GM19099 (cell line): ENCODE results near the gene RPS10.

Source experiments
- POLR2A ChIP-seq: IDR thresholded peaks from 3 replicates; pipeline ENCODE4 v1.6.1; 2011; ENCODE audit warnings: low read depth; ENCODE audit not compliant: insufficient read length; ENCODE audit errors: extremely low read depth

RPS10 gene

GRCh38 chr6:34425498-34426410 lies at the start of gene RPS10:
TSS of gene RPS10 (minus strand) at chr6:34426069. CDS start at chr6:34425221, 848 bp downstream.
- peak; percentile 94 for TF ChIP-seq POLR2A

DNA sequence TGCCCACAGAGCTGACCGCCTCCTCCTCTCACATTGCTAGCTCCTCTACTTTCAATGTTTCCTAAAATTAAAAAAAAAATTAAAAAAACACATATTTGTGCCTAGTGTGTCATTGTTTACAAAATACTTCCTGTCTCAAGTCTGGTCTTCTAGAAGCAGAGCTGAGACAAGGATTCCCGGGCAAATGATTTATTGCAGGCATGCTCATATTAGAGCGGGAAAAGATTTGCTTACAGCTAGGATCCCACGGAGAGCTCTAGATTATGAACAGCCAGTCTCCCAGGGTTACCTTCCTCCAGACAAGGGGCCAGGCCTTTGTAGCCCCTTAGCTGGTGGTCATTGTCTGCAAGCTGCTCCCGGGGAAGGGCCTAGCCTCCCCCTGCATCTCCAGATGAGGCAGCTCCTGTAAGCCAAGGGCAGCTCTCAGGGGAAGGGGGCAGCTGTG lies 49.4 kb upstream of the RPS10 start:
- TF ChIP-seq POLR2A, result no peak

GRCh38 chr6:34474754-34475153 lies 48.9 kb upstream of the RPS10 start:
- no peak for TF ChIP-seq POLR2A

DNA sequence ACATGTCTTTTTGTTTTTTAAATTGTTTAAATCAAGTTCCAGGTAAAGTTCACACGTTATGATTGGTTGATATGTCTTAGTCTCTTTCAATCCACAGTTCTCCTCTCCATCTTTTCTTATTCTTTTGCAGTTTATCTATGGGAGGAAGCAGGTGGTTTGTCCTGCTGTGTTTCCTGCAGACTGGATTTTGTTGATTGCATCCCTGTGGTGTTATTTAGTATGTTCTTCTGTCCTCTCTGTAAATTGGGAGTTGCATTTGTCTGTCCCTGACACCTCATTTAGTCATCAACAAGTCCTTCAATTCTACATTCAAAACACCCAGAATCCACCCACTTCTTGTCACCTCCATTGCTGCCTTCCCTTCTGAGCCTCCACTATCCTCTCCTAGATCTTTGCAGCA lies 48.1 kb upstream of the RPS10 start:
- TF ChIP-seq POLR2A, result no peak

- no peak for TF ChIP-seq POLR2A
These were observed 46.6 kb upstream of the RPS10 start for GRCh38 chr6:34472425-34472824.

DNA sequence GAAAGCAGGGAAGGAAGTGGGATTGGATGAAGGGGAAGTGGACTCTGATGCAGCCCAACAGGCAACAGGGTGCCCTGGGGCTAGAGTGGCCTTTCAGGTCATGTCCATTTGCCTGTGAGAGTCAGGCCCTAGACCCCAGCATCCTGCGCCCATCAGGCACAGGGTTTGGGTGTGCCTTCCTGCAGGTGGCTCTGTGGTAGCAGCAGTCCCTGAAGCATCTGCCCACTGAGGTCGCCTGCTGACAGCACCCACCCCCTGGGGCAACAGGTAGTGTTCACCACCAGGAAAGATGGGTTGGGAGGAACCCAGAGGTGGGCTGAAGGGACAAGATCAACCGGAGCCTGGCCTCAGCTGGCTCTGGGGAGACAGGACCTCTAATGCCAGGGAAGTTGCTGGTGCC lies 43.6 kb upstream of the RPS10 start:
- no peak for TF ChIP-seq POLR2A

DNA sequence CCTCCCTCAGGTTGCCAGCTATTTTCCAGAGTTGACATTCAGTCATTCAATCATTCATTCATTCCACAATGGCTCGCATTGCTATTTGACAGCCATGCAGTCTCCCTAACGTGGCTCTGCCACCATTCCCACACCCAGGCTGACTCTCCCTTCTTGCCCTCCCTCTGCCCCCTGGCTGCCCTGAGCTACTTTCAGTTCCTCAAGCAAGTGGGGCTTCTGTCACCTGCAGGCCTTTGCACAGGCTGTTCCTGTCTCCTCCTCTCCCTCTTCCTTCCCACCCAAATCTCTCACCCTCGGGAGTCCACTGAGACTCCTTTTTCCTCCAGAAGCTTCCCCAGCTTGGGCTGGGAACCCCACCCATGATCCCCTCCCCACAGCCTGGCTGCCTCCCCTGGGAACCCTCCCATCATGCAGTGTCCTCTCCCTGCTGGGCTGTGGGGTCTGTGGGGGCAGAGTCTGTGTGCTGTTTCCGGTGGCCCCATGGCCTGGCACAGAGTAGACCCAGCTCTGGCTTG lies 42.6 kb upstream of the RPS10 start:
- no peak for TF ChIP-seq POLR2A

DNA sequence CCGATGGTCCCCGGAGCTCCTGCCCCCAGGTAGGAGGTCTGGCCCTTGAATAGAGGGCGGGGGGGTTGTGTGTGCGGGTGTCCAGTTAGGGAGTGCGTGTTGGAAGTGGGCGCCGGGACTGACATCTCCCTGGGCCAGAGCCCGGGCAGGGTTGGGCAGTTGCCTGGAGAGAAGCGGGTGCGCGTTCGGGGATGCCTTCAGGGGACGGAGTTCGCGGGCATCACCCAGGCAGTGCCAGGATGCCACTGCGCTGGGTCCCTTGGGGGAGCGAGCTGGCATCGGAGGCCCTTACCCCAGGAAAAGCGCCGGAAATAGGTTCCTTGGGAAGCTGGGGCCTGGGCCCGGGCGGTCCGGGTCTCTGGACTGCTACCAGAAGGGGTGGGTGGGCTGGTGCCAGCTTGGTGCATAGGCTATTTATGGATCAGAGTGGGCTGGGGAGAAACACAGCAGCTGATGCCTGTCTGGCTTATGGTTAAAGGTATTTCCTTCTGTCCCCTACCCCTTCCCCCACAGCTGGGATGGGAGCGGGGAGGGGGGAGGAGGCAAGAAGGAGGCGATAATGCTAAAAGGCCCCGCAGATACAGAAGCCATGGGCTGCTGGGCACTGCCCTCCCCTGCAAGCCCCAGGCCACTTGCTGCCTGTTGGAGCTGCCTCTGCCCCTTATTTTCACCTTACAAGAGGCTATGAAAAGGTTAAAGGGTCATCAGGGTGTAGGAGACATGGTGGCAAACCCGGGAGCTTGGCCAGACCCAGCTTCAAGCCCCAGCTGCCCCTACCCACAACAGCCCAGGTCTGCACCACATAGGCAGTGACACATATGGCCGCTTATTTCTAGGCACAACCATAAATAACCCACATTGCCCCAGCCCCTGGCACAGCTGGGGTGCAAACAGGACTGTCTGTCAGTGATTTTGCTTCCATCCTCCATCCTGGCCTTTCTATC lies 40.6 kb upstream of the RPS10 start:
- no peak for TF ChIP-seq POLR2A

- TF ChIP-seq POLR2A, result no peak
These were observed 39.8 kb upstream of the RPS10 start, which contains the start of gene PACSIN1 for GRCh38 chr6:34465531-34466241. TSS of gene PACSIN1 (plus strand) at chr6:34466076. CDS start at chr6:34526306, 60,230 bp downstream.

DNA sequence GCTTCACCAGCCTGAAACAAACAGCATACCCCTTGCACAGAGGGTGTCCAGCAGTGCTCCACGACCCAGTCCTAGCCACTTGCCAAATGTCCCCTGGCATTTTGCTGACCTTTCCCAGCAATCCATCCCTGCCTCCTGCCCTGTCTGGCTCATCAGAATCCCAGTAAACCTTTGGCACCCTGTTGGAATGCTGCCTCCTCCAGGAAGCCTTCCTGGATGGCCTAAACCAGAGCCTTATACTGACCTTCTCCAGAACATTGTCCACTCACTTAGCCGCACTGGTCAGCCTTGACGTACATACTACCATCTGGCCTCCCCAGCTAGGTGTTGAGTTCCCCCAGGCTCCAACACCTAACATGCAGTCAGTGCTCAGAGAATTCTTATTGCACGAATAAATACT lies 38.0 kb upstream of the RPS10 start:
- TF ChIP-seq POLR2A, result no peak

DNA sequence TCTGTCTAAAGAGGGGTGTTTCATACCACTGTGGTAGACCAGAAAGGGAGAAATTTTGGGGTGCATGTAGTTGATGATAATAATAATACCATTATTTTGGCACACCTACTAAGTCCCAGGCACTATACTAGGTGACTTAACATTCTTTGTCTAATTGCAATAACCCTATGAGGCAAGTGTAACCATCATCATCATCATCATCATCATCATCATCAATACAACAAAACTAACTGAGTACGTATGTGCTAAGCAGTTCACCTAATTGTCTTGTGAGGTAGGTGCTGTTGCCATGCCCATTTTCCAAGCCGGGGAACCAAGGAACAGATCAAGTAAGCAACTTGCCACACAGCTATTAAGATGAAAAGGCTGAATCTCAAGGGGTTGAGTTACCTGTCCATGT lies 37.4 kb upstream of the RPS10 start:
- TF ChIP-seq POLR2A, result no peak

- TF ChIP-seq POLR2A, result no peak
These were observed 36.7 kb upstream of the RPS10 start for GRCh38 chr6:34462551-34462971.

DNA sequence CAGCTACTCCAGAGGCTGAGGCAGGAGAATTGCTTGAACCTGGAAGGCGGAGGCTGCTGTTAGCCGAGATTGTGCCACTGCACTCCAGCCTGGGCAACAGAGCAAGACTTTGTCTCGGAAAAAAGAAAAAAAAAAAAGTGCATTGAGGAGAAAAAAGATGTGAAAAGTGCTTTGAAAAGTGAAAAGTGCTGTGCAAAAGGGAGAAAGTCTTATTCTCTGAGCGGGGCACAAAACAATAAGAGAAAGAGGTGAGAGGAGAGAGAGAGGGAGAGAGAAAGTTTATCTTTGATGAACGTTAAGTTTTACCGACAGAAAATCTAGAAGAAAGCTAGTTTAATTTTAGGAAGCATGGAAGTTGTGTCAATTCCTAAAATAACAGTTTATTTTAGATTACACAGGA lies 36.1 kb upstream of the RPS10 start:
- no peak for TF ChIP-seq POLR2A

- TF ChIP-seq POLR2A, result no peak
These were observed 35.1 kb upstream of the RPS10 start for GRCh38 chr6:34460796-34461507.
